ENCODE measurements around the gene CNGB1. TPM values are rescaled to one million over a fixed set of nuclear protein-coding genes. Genes with fewer than 3 reads are reported as not detected.

CNGB1 gene
- total and polyA plus RNA-seq, 2 donors from 2014 or later, result not detected

GRCh38 chr16:57966204-57966771 lies 4.6 kb downstream of the CNGB1 start:
- FAIRE-seq, result no peak
- Histone ChIP-seq H3K27ac (ENCODE audit: low read depth in 2 of 2, low read length in 2 of 2) (no peak overlapping the region), H3K27me3 (ENCODE audit: control insufficient read depth, insufficient read depth, low read length) (no peaks in the 10 kb centered on the region)

GRCh38 chr16:57964157-57964700 lies 6.7 kb downstream of the CNGB1 start:
- TF ChIP-seq, protein P1, sequence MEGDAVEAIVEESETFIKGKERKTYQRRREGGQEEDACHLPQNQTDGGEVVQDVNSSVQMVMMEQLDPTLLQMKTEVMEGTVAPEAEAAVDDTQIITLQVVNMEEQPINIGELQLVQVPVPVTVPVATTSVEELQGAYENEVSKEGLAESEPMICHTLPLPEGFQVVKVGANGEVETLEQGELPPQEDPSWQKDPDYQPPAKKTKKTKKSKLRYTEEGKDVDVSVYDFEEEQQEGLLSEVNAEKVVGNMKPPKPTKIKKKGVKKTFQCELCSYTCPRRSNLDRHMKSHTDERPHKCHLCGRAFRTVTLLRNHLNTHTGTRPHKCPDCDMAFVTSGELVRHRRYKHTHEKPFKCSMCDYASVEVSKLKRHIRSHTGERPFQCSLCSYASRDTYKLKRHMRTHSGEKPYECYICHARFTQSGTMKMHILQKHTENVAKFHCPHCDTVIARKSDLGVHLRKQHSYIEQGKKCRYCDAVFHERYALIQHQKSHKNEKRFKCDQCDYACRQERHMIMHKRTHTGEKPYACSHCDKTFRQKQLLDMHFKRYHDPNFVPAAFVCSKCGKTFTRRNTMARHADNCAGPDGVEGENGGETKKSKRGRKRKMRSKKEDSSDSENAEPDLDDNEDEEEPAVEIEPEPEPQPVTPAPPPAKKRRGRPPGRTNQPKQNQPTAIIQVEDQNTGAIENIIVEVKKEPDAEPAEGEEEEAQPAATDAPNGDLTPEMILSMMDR (IDR thresholded peaks at IDR 0.05; ENCODE audit: borderline replicate concordance, extremely low read depth, insufficient read depth), result no peak
- H3K4me3 ChIP-seq (ENCODE audit: low read length in 3 of 3), result no peak overlapping the region
- no peaks in the 10 kb centered on the region for H3K27me3 ChIP-seq (ENCODE audit: control insufficient read depth, insufficient read depth, low read length)
- FAIRE-seq (no peak), DNase-seq (no peak)
- H3K27ac ChIP-seq (ENCODE audit: low read depth in 2 of 2, low read length in 2 of 2), result no peak overlapping the region
- no peaks in the 10 kb centered on the region for H3K9me3 ChIP-seq (ENCODE audit: control insufficient read depth in 2 of 3, insufficient read depth in 1 of 3, low read length in 3 of 3)
- no peaks in the 10 kb centered on the region for H3K4me1 ChIP-seq (ENCODE audit: control insufficient read depth in 2 of 3, insufficient read depth in 2 of 3, low read depth in 1 of 3, low read length in 3 of 3)
- no peaks in the 10 kb centered on the region for H3K36me3 ChIP-seq (ENCODE audit: control insufficient read depth in 2 of 3, insufficient read depth in 3 of 3, low read length in 3 of 3)
- intact Hi-C loops (cut with DNase I), result no loop called here
- H3K9ac ChIP-seq (ENCODE audit: low read length in 3 of 3), result no peak overlapping the region

More at GRCh38 chr16:57966204-57966771, 4.6 kb downstream of the CNGB1 start:
- Histone ChIP-seq H3K9ac (ENCODE audit: low read length in 3 of 3) (no peak overlapping the region), H3K4me1 (ENCODE audit: control insufficient read depth in 2 of 3, insufficient read depth in 2 of 3, low read depth in 1 of 3, low read length in 3 of 3) (no peaks in the 10 kb centered on the region), H3K9me3 (ENCODE audit: control insufficient read depth in 2 of 3, insufficient read depth in 1 of 3, low read length in 3 of 3) (no peaks in the 10 kb centered on the region), H3K4me3 (ENCODE audit: low read length in 3 of 3) (no peak overlapping the region), H3K36me3 (ENCODE audit: control insufficient read depth in 2 of 3, insufficient read depth in 3 of 3, low read length in 3 of 3) (no peaks in the 10 kb centered on the region)
- TF ChIP-seq, protein P1 (IDR thresholded peaks at IDR 0.05; ENCODE audit: borderline replicate concordance, extremely low read depth, insufficient read depth), result no peak
- intact Hi-C loops (cut with DNase I), result no loop called here
- DNase-seq, result no peak

GRCh38 chr16:57962756-57963155 lies 8.2 kb downstream of the CNGB1 start:
- DNase-seq, result no peak
- Histone ChIP-seq H3K9me3 (ENCODE audit: control insufficient read depth in 2 of 3, insufficient read depth in 1 of 3, low read length in 3 of 3) (no peaks in the 10 kb centered on the region), H3K9ac (ENCODE audit: low read length in 3 of 3) (no peak overlapping the region), H3K36me3 (ENCODE audit: control insufficient read depth in 2 of 3, insufficient read depth in 3 of 3, low read length in 3 of 3) (no peaks in the 10 kb centered on the region), H3K27me3 (ENCODE audit: control insufficient read depth, insufficient read depth, low read length) (no peaks in the 10 kb centered on the region), H3K4me1 (ENCODE audit: control insufficient read depth in 2 of 3, insufficient read depth in 2 of 3, low read depth in 1 of 3, low read length in 3 of 3) (no peaks in the 10 kb centered on the region), H3K27ac (ENCODE audit: low read depth in 2 of 2, low read length in 2 of 2) (no peak overlapping the region), H3K4me3 (ENCODE audit: low read length in 3 of 3) (no peak overlapping the region)
- FAIRE-seq, result no peak
- TF ChIP-seq, protein P1 (IDR thresholded peaks at IDR 0.05; ENCODE audit: borderline replicate concordance, extremely low read depth, insufficient read depth), result no peak
- intact Hi-C loops (cut with DNase I), result no loop called here
